K562 (cell line): ENCODE data around the gene ZFPM1. TPM values are rescaled to one million over a fixed set of nuclear protein-coding genes. Genes with fewer than 3 reads are reported as not detected.

Experiments
- ATAC-seq: fragments of 200-7000 bp; cut with Tn5 transposase; 3 replicates; pipeline ENCODE4 v1.9.1; 2020; ENCODE audit warnings: moderate library complexity
- BruUV-seq: library from RNA; stranded (reverse); fragments of 400-500 nt; replicated peaks from 2 replicates; lab custom pipeline; 2021; lab: Mats Ljungman, UMichigan
- CTCF ChIA-PET: fragments of 300-600 bp; formaldehyde crosslinking; extraction: SDS; loops from one replicate; lab custom pipeline; 2021; ENCODE audit warnings: low intra/inter-chr PET ratio; lab: Yijun Ruan, JAX
- POLR2A ChIA-PET: fragments of 300-600, 350-650 bp; sonication (Branson Sonifier 250); formaldehyde crosslinking; extraction: SDS; loops from one replicate; lab custom pipeline; 2021; ENCODE audit warnings: antibody characterized with exemption, inconsistent platforms; lab: Yijun Ruan, JAX
- DNase-seq, 4 experiments: peaks; one replicate each; pipeline versions ENCODE4 v3.0.0 to v3.0.0-alpha.2; 2011 to 2018; ENCODE audit warnings: low spot score in 3 of 4, mixed read lengths in 3 of 4; ENCODE audit errors: extremely low read depth in 1 of 4
- FAIRE-seq: peaks from 2 replicates; lab custom pipeline; 2011; peaks lifted over from hg19 to GRCh38; lab: Jason Lieb, UNC
- H2AFZ ChIP-seq: 2 replicates; pipeline ENCODE4 v1.6.0; 2011; ENCODE audit warnings: low read depth, low read length, control low read depth, inconsistent platforms
- H3K27ac ChIP-seq: fragments of 200-600 bp; 3 replicates; pipeline ENCODE4 v1.8.0; 2011; ENCODE audit warnings: low read depth, mild to moderate bottlenecking, control low read depth, inconsistent platforms, low read length, moderate library complexity, mixed read lengths; ENCODE audit errors: extremely low read depth
- H3K27me3 ChIP-seq, 2 experiments: fragments of 300-600 bp in 1 of 2; 2 replicates in 1 of 2; 3 replicates in 1 of 2; pipeline versions ENCODE4 v1.6.0 to v1.8.0; 2011; ENCODE audit warnings: inconsistent platforms in 2 of 2, low read length in 2 of 2, mild to moderate bottlenecking in 1 of 2, mixed read lengths in 1 of 2, moderate library complexity in 1 of 2; ENCODE audit not compliant: control insufficient read depth in 2 of 2, insufficient read depth in 2 of 2
- H3K36me3 ChIP-seq: fragments of 300-600 bp; 3 replicates; pipeline ENCODE4 v1.8.0; 2011; ENCODE audit warnings: mild to moderate bottlenecking, low read length, inconsistent platforms; ENCODE audit not compliant: control insufficient read depth, insufficient read depth
- H3K4me1 ChIP-seq, 2 experiments: fragments of 200-600 bp in 1 of 2; replicated peaks in 1 of 2; 2 replicates in 1 of 2; 3 replicates in 1 of 2; pipeline versions ENCODE4 v1.5.1 to v1.8.0; 2011; ENCODE audit warnings: inconsistent platforms in 2 of 2, low read length in 2 of 2, mild to moderate bottlenecking in 1 of 2, mixed read lengths in 1 of 2, moderate library complexity in 1 of 2; ENCODE audit not compliant: control insufficient read depth in 2 of 2, insufficient read depth in 2 of 2
- H3K4me2 ChIP-seq: 2 replicates; pipeline ENCODE4 v1.6.1; 2011; ENCODE audit warnings: low read length, control low read depth, inconsistent platforms, mixed read lengths; ENCODE audit not compliant: insufficient read depth
- H3K4me3 ChIP-seq: fragments of 200-600 bp; sonication (generic), shearing (Covaris generic); 2 replicates; pipeline ENCODE4 v1.5.1; 2016; ENCODE audit warnings: control low read depth, inconsistent platforms
- H3K79me2 ChIP-seq: fragments of 200-600 bp; 3 replicates; pipeline ENCODE4 v1.8.0; 2011; ENCODE audit warnings: low read length, inconsistent platforms; ENCODE audit not compliant: control insufficient read depth, insufficient read depth
- H3K9ac ChIP-seq, 2 experiments: 2 replicates each; pipeline versions ENCODE4 v1.6.0 to v1.6.1; 2011; ENCODE audit warnings: low read depth in 2 of 2, low read length in 2 of 2, control low read depth in 1 of 2, inconsistent platforms in 1 of 2, mild to moderate bottlenecking in 1 of 2, mixed read lengths in 1 of 2; ENCODE audit not compliant: insufficient read depth in 1 of 2
- H3K9me1 ChIP-seq: one replicate; pipeline ENCODE4 v1.6.0; 2011; ENCODE audit warnings: inconsistent platforms, mild to moderate bottlenecking, low read length, moderate library complexity; ENCODE audit not compliant: control insufficient read depth, insufficient read depth
- H3K9me3 ChIP-seq: replicated peaks from 2 replicates; pipeline ENCODE4 v1.5.1; 2011; ENCODE audit warnings: low read depth, low read length, inconsistent platforms; ENCODE audit not compliant: control insufficient read depth, insufficient read depth
- H4K20me1 ChIP-seq: replicated peaks from 2 replicates; pipeline ENCODE4 v1.6.1; 2011; ENCODE audit warnings: low read length, inconsistent platforms, mixed read lengths; ENCODE audit not compliant: control insufficient read depth, insufficient read depth
- AFF1 ChIP-seq, 2 experiments: fragments of 450-650 bp; IDR thresholded peaks; 2 replicates each; pipeline ENCODE4 v1.6.1; 2018; ENCODE audit warnings: mild to moderate bottlenecking in 2 of 2, low read depth in 1 of 2; ENCODE audit not compliant: partially characterized antibody in 2 of 2
- ATF1 ChIP-seq, 2 experiments: fragments of 450-650 bp in 1 of 2; IDR thresholded peaks; 2 replicates each; pipeline ENCODE4 v1.6.1; 2016; ENCODE audit warnings: missing compliant biosample characterization in 1 of 2, missing genetic modification characterization in 1 of 2
- CEBPZ ChIP-seq: fragments of 150-350 bp; IDR thresholded peaks from 2 replicates; pipeline ENCODE4 v1.6.1; 2014; ENCODE audit warnings: low read depth, mild to moderate bottlenecking, low read length, borderline replicate concordance
- KDM2B ChIP-seq: fragments of 250-450 bp; sonication (Bioruptor Pico); IDR thresholded peaks from 2 replicates; pipeline ENCODE4 v1.8.0; 2021; ENCODE audit warnings: mild to moderate bottlenecking, moderate library complexity
- POLR2G ChIP-seq: fragments of 200-400 bp; formaldehyde crosslinking; IDR thresholded peaks from 2 replicates; pipeline ENCODE4 v1.6.1; 2017; ENCODE audit warnings: low read depth, mild to moderate bottlenecking, antibody characterized with exemption, low read length, moderate library complexity
- TFAP4 ChIP-seq: sonication (generic); formaldehyde crosslinking; IDR thresholded peaks from 2 replicates; pipeline ENCODE4 v1.8.0; 2022; ENCODE audit warnings: missing genetic modification reagents, mild to moderate bottlenecking, moderate library complexity, borderline replicate concordance
- ZNF3 ChIP-seq: fragments of 250-450 bp; sonication (Bioruptor Pico); IDR thresholded peaks from 2 replicates; pipeline ENCODE4 v1.5.0; 2021; ENCODE audit warnings: mild to moderate bottlenecking, moderate library complexity
- ZNF644 ChIP-seq: fragments of 200-800 bp; sonication (Bioruptor generic); IDR thresholded peaks from 2 replicates; pipeline ENCODE4 v1.6.1; 2016; ENCODE audit warnings: low read depth, missing genetic modification characterization, missing compliant biosample characterization
- whole genome bisulfite sequencing: fragments of 100-300 bp; shearing (Covaris generic); methylation state at CpG from one replicate; pipeline ENCODE4 v1.1.6; 2016; ENCODE audit warnings: low coverage, mixed read lengths; ENCODE audit not compliant: insufficient coverage; ENCODE audit errors: missing lambda C conversion rate; 5-methylcytosine and 5-hydroxymethylcytosine counted together
- in situ Hi-C: fragments of 300-500 bp; cut with MboI; formaldehyde crosslinking; loops from 4 replicates; pipeline ENCODE4 v1.15.0; 2018; ENCODE audit warnings: inconsistent platforms, mixed read lengths
- intact Hi-C: fragments of 100-400 bp; cut with micrococcal nuclease; formaldehyde crosslinking; loops from 2 replicates; pipeline ENCODE4 v1.14.2; 2022
- polyA plus RNA-seq, 8 experiments: library from polyadenylated mRNA; depleted of rRNA in 4 of 8; stranded (reverse) in 5 of 8; unstranded in 3 of 8; fragments of >200 nt; fragmentation: Nextera tagmentation in 2 of 8; fragmentation: Illumina TruSeq in 1 of 8; extraction: Ambion mirVana in 2 of 8; extraction: Trizol in 1 of 8; gene quantifications; 2 replicates each; pipeline versions ENCODE4 v1.2.1 to v1.2.3, GENCODE V29; 2011 to 2014; ENCODE audit warnings: inconsistent platforms in 1 of 8, missing spikeins in 1 of 8
- total RNA-seq, 7 experiments: library from RNA; depleted of rRNA in 6 of 7; stranded (reverse); fragments of >200 nt in 6 of 7; fragmentation: Illumina TruSeq in 2 of 7; extraction: Trizol in 2 of 7; gene quantifications; 2 replicates each; pipeline versions ENCODE4 v1.2.1 to v1.2.3, GENCODE V29; 2011 to 2021; ENCODE audit warnings: low replicate concordance in 1 of 7

Gene ZFPM1
- total and polyA plus RNA-seq, 9 of the 15 experiments (the other 6 are each of a cell fraction or from before 2014, with no cell fraction given): 0.03 to 35.9 (median 1.4) TPM

GRCh38 chr16:88478889-88479792, 26.1 kb downstream of the ZFPM1 start:
- POLR2A ChIA-PET: no interaction called here
- H3K27ac ChIP-seq: no peak overlapping the region
- BruUV-seq: no TSS peak
- H3K27me3 ChIP-seq: no peaks in the 10 kb centered on the region
- peaks cover 12 to 98% of the 10 kb centered on the region in 2 experiments; a peak in 4 of 5 replicates for H3K4me1 ChIP-seq
- H3K9me3 ChIP-seq: no peaks in the 10 kb centered on the region
- H3K36me3 ChIP-seq: peaks cover 57% of the 10 kb centered on the region; the same call in 2 of the 3 replicates
- no peak overlapping the region for H3K4me3 ChIP-seq
- FAIRE-seq (no peak), DNase-seq (no peak), ATAC-seq (no peak)
- CTCF ChIA-PET: no interaction called here
- peaks cover 97% of the 10 kb centered on the region for H3K79me2 ChIP-seq
- H2AFZ ChIP-seq: no peak overlapping the region
- H3K9me1 ChIP-seq: peaks cover 11% of the 10 kb centered on the region
- in situ Hi-C loops: no loop called here
- peaks cover 54% of the 10 kb centered on the region for H4K20me1 ChIP-seq
- intact Hi-C loops: no loop called here
- WGBS: 88% methylated on average over 21 of the region's 39 CpGs
- TF ChIP-seq ZNF644 (tag) (no peak), ZNF3 (CRISPR knock-in tag) (no peak), TFAP4 (peak; percentile 6; the same call in 1 of the 2 replicates), POLR2G (peak; percentile 34), CEBPZ (no peak), KDM2B (CRISPR knock-in tag) (no peak), AFF1 (IDR thresholded peaks at IDR 0.05; ENCODE audit: low read depth in 1 of 2, partially characterized antibody in 2 of 2) (no peak), ATF1 (CRISPR knock-in tag; IDR thresholded peaks at IDR 0.05) (no peak), ATF1 (tag; IDR thresholded peaks at IDR 0.05) (no peak)
- no peak overlapping the region for H3K4me2 ChIP-seq
- H3K9ac ChIP-seq: peak overlapping the region in 1 of 2 experiments; percentile 58; a peak in 1 of 4 replicates
